K562 (cell line): Measurements from ENCODE around the gene MEIG1. TPM values are rescaled to one million over a fixed set of nuclear protein-coding genes. Genes with fewer than 3 reads are reported as not detected.

Experiments
- BHLHE40 ChIP-seq: IDR thresholded peaks from 2 replicates; pipeline ENCODE4 v1.6.1; 2011; ENCODE audit warnings: low read length, improper control_type of control experiment
- COPS2 ChIP-seq: fragments of 450-650 bp; conservative IDR thresholded peaks from 2 replicates; pipeline ENCODE4 v1.6.1; 2016; ENCODE audit warnings: mild to moderate bottlenecking, moderate library complexity
- CREBBP ChIP-seq: IDR thresholded peaks from one replicate; pipeline ENCODE4 v1.6.1; 2012; ENCODE audit warnings: low read depth, mild to moderate bottlenecking, control low read depth, inconsistent platforms, low read length
- HSF4 ChIP-seq: fragments of 250-450 bp; sonication (Bioruptor Pico); IDR thresholded peaks from 2 replicates; pipeline ENCODE4 v2.1.2; 2022; ENCODE audit warnings: mild to moderate bottlenecking, moderate library complexity, borderline replicate concordance
- PTTG1 ChIP-seq: fragments of 450-650 bp; IDR thresholded peaks from 2 replicates; pipeline ENCODE4 v1.6.1; 2016; ENCODE audit warnings: low read depth, mild to moderate bottlenecking, missing genetic modification characterization, missing compliant biosample characterization
- RBM39 ChIP-seq: fragments of 200-400 bp; formaldehyde crosslinking; optimal IDR thresholded peaks from 2 replicates; pipeline ENCODE3; 2018; ENCODE audit warnings: low read depth, low read length
- SMAD4 ChIP-seq: fragments of 250-450 bp; sonication (Bioruptor Pico); conservative IDR thresholded peaks from 2 replicates; pipeline ENCODE4 v1.8.0; 2021; ENCODE audit warnings: inconsistent platforms, mild to moderate bottlenecking, moderate library complexity
- ZNF146 ChIP-seq: IDR thresholded peaks from one replicate; pipeline ENCODE4 v1.6.1; 2018; ENCODE audit warnings: missing compliant biosample characterization; ENCODE audit not compliant: unreplicated experiment
- polyA plus RNA-seq, 8 experiments: library from polyadenylated mRNA; depleted of rRNA in 4 of 8; stranded (reverse) in 5 of 8; unstranded in 3 of 8; fragments of >200 nt; fragmentation: Nextera tagmentation in 2 of 8; fragmentation: Illumina TruSeq in 1 of 8; extraction: Ambion mirVana in 2 of 8; extraction: Trizol in 1 of 8; gene quantifications; 2 replicates each; pipeline versions ENCODE4 v1.2.1 to v1.2.3, GENCODE V29; 2011 to 2014; ENCODE audit warnings: inconsistent platforms in 1 of 8, missing spikeins in 1 of 8
- total RNA-seq, 7 experiments: library from RNA; depleted of rRNA in 6 of 7; stranded (reverse); fragments of >200 nt in 6 of 7; fragmentation: Illumina TruSeq in 2 of 7; extraction: Trizol in 2 of 7; gene quantifications; 2 replicates each; pipeline versions ENCODE4 v1.2.1 to v1.2.3, GENCODE V29; 2011 to 2021; ENCODE audit warnings: low replicate concordance in 1 of 7
- TF ChIP-seq, protein P1 (sequence below): fragments of 200-600 bp; sonication (generic); IDR thresholded peaks from one replicate; pipeline ENCODE4 v1.6.1; 2012; ENCODE audit warnings: mild to moderate bottlenecking, low read depth, low read length, inconsistent platforms
- TF ChIP-seq, protein P2 (sequence below): fragments of 450-650 bp; formaldehyde crosslinking; IDR thresholded peaks from 2 replicates; pipeline ENCODE4 v1.4.0; 2020; ENCODE audit warnings: mild to moderate bottlenecking, moderate library complexity
- TF ChIP-seq, protein P3 (sequence below): sonication (generic); formaldehyde crosslinking; IDR thresholded peaks from 2 replicates; pipeline ENCODE4 v1.8.1; 2023; ENCODE audit warnings: mild to moderate bottlenecking, missing genetic modification reagents

Gene MEIG1
- total and polyA plus RNA-seq, 9 of the 15 experiments (the other 6 are each of a cell fraction or from before 2014, with no cell fraction given): 0.19 to 1.7 (median 0.54) TPM; not detected in 3

DNA sequence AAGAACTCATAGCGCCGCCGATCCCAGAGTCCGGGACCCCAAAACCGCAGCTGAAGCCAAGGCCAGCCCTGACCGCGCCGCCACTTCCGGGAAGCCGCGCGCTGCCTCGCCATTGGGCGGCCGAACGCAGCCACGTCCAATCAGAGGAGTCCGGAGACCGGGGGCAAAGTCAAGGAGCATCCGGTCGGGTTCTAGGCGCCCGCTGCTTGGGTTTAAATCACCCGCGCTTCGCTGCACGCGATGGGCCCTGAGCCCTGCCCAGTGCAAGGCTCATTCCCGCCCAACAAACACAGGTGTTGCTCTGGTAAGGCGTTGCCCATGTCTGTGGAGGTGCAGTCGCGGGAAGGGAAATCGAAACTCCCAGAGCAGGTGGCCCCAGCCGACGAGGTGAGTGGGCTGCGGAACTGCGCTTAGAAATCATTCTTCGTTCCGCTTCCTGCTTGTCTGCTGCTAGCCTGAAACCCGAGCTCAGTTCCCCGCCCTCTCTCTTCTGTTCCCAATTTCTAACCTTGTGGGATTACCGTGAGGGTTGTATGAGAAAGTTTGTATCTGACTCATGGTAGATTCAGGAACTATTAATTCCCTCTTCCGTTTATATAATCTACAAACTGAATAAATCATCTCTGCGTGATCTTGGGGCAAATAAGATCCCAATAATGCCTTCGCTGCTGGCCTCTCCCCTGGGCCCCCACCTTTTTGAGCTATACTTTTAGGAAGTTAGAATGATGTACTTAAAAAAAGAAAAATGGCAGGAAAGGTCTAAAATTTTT is 5.0 kb upstream of the MEIG1 start, which contains the start of gene DCLRE1C (continued):
- TF ChIP-seq, protein P1, sequence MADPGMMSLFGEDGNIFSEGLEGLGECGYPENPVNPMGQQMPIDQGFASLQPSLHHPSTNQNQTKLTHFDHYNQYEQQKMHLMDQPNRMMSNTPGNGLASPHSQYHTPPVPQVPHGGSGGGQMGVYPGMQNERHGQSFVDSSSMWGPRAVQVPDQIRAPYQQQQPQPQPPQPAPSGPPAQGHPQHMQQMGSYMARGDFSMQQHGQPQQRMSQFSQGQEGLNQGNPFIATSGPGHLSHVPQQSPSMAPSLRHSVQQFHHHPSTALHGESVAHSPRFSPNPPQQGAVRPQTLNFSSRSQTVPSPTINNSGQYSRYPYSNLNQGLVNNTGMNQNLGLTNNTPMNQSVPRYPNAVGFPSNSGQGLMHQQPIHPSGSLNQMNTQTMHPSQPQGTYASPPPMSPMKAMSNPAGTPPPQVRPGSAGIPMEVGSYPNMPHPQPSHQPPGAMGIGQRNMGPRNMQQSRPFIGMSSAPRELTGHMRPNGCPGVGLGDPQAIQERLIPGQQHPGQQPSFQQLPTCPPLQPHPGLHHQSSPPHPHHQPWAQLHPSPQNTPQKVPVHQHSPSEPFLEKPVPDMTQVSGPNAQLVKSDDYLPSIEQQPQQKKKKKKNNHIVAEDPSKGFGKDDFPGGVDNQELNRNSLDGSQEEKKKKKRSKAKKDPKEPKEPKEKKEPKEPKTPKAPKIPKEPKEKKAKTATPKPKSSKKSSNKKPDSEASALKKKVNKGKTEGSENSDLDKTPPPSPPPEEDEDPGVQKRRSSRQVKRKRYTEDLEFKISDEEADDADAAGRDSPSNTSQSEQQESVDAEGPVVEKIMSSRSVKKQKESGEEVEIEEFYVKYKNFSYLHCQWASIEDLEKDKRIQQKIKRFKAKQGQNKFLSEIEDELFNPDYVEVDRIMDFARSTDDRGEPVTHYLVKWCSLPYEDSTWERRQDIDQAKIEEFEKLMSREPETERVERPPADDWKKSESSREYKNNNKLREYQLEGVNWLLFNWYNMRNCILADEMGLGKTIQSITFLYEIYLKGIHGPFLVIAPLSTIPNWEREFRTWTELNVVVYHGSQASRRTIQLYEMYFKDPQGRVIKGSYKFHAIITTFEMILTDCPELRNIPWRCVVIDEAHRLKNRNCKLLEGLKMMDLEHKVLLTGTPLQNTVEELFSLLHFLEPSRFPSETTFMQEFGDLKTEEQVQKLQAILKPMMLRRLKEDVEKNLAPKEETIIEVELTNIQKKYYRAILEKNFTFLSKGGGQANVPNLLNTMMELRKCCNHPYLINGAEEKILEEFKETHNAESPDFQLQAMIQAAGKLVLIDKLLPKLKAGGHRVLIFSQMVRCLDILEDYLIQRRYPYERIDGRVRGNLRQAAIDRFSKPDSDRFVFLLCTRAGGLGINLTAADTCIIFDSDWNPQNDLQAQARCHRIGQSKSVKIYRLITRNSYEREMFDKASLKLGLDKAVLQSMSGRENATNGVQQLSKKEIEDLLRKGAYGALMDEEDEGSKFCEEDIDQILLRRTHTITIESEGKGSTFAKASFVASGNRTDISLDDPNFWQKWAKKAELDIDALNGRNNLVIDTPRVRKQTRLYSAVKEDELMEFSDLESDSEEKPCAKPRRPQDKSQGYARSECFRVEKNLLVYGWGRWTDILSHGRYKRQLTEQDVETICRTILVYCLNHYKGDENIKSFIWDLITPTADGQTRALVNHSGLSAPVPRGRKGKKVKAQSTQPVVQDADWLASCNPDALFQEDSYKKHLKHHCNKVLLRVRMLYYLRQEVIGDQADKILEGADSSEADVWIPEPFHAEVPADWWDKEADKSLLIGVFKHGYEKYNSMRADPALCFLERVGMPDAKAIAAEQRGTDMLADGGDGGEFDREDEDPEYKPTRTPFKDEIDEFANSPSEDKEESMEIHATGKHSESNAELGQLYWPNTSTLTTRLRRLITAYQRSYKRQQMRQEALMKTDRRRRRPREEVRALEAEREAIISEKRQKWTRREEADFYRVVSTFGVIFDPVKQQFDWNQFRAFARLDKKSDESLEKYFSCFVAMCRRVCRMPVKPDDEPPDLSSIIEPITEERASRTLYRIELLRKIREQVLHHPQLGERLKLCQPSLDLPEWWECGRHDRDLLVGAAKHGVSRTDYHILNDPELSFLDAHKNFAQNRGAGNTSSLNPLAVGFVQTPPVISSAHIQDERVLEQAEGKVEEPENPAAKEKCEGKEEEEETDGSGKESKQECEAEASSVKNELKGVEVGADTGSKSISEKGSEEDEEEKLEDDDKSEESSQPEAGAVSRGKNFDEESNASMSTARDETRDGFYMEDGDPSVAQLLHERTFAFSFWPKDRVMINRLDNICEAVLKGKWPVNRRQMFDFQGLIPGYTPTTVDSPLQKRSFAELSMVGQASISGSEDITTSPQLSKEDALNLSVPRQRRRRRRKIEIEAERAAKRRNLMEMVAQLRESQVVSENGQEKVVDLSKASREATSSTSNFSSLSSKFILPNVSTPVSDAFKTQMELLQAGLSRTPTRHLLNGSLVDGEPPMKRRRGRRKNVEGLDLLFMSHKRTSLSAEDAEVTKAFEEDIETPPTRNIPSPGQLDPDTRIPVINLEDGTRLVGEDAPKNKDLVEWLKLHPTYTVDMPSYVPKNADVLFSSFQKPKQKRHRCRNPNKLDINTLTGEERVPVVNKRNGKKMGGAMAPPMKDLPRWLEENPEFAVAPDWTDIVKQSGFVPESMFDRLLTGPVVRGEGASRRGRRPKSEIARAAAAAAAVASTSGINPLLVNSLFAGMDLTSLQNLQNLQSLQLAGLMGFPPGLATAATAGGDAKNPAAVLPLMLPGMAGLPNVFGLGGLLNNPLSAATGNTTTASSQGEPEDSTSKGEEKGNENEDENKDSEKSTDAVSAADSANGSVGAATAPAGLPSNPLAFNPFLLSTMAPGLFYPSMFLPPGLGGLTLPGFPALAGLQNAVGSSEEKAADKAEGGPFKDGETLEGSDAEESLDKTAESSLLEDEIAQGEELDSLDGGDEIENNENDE: no peak
- peak; percentile 43; the same call in 1 of the 2 replicates for TF ChIP-seq SMAD4 (CRISPR knock-in tag)
- TF ChIP-seq HSF4 (CRISPR knock-in tag): no peak
- TF ChIP-seq BHLHE40: peak; percentile 75
- TF ChIP-seq, protein P2, sequence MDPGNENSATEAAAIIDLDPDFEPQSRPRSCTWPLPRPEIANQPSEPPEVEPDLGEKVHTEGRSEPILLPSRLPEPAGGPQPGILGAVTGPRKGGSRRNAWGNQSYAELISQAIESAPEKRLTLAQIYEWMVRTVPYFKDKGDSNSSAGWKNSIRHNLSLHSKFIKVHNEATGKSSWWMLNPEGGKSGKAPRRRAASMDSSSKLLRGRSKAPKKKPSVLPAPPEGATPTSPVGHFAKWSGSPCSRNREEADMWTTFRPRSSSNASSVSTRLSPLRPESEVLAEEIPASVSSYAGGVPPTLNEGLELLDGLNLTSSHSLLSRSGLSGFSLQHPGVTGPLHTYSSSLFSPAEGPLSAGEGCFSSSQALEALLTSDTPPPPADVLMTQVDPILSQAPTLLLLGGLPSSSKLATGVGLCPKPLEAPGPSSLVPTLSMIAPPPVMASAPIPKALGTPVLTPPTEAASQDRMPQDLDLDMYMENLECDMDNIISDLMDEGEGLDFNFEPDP (CRISPR knock-in tag): no peak
- no peak for TF ChIP-seq CREBBP
- TF ChIP-seq PTTG1: no peak
- TF ChIP-seq ZNF146 (CRISPR knock-in tag): no peak
- no peak for TF ChIP-seq COPS2
- no peak for TF ChIP-seq RBM39
- TF ChIP-seq, protein P3, sequence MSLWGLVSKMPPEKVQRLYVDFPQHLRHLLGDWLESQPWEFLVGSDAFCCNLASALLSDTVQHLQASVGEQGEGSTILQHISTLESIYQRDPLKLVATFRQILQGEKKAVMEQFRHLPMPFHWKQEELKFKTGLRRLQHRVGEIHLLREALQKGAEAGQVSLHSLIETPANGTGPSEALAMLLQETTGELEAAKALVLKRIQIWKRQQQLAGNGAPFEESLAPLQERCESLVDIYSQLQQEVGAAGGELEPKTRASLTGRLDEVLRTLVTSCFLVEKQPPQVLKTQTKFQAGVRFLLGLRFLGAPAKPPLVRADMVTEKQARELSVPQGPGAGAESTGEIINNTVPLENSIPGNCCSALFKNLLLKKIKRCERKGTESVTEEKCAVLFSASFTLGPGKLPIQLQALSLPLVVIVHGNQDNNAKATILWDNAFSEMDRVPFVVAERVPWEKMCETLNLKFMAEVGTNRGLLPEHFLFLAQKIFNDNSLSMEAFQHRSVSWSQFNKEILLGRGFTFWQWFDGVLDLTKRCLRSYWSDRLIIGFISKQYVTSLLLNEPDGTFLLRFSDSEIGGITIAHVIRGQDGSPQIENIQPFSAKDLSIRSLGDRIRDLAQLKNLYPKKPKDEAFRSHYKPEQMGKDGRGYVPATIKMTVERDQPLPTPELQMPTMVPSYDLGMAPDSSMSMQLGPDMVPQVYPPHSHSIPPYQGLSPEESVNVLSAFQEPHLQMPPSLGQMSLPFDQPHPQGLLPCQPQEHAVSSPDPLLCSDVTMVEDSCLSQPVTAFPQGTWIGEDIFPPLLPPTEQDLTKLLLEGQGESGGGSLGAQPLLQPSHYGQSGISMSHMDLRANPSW (CRISPR knock-in tag): no peak; the same call in none of the 2 replicates
